Fibroblast of the aortic adventitia (primary cell): Measurements from ENCODE around the gene SLC6A6. TPM values are rescaled to one million over a fixed set of nuclear protein-coding genes. Genes with fewer than 3 reads are reported as not detected.

Source experiments
- DNase-seq: peaks from one replicate; pipeline ENCODE4 v3.0.0-alpha.2; 2010; ENCODE audit warnings: low read depth
- H3K4me3 ChIP-seq: 2 replicates; pipeline ENCODE4 v1.5.1; 2011; ENCODE audit warnings: low read depth, mild to moderate bottlenecking, control low read depth, low read length, moderate library complexity
- total RNA-seq: library from RNA; depleted of rRNA; stranded (reverse); fragments of >200 nt; gene quantifications from 2 replicates; pipeline ENCODE4 v1.2.3, GENCODE V29; 2012; ENCODE audit warnings: low replicate concordance
- TF ChIP-seq, protein P1 (sequence below): IDR thresholded peaks from 2 replicates; pipeline ENCODE4 v1.5.1; 2011; ENCODE audit warnings: mild to moderate bottlenecking, low read length, control low read depth, inconsistent platforms; ENCODE audit not compliant: insufficient read depth

Gene SLC6A6
- total RNA-seq, 1 donor: 31.4 TPM

DNA sequence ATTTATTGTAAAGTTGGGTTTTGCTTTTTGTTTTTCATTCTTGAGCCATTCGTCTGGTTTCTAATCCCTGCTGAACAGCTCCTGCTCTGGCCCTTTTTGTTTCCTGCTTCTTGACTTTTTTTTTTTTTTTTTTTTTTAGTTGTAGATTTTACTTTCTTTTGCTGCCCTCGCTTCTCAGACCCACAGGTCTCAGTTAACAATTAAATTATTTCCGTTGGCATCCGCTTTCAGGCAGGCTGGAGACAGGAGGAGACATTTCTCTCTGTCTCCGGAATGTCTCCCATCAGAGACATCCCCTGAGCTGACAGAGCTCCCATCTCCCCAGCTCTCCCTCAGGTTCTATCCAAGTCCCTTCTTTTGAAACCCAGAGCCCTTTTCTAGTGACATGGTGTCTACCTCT lies 68.6 kb downstream of the SLC6A6 start:
- no peak overlapping the region for H3K4me3 ChIP-seq
- TF ChIP-seq, protein P1, sequence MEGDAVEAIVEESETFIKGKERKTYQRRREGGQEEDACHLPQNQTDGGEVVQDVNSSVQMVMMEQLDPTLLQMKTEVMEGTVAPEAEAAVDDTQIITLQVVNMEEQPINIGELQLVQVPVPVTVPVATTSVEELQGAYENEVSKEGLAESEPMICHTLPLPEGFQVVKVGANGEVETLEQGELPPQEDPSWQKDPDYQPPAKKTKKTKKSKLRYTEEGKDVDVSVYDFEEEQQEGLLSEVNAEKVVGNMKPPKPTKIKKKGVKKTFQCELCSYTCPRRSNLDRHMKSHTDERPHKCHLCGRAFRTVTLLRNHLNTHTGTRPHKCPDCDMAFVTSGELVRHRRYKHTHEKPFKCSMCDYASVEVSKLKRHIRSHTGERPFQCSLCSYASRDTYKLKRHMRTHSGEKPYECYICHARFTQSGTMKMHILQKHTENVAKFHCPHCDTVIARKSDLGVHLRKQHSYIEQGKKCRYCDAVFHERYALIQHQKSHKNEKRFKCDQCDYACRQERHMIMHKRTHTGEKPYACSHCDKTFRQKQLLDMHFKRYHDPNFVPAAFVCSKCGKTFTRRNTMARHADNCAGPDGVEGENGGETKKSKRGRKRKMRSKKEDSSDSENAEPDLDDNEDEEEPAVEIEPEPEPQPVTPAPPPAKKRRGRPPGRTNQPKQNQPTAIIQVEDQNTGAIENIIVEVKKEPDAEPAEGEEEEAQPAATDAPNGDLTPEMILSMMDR: no peak
- no peak for DNase-seq

DNA sequence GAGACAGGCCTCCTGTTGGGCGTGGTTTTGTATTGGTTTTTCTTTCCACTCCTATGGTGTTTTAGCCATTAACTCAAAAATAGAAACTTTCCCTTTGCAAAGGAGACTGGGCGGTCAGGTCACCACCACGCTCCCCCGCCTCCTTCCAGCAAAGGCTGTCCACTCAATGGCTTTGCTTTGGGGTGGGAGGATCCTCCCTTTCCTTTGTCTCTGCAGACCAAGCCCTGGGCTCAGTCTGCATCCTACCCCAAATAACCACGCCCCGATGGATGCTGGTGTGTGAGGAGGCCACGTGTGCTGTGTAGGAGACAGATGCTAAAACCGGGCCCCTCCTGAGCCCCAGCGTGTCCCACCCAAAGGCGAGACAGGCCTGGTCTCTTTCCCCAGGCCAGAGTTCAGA lies 69.3 kb downstream of the SLC6A6 start:
- no peak for DNase-seq
- no peak overlapping the region for H3K4me3 ChIP-seq
- TF ChIP-seq, protein P1: no peak

DNA sequence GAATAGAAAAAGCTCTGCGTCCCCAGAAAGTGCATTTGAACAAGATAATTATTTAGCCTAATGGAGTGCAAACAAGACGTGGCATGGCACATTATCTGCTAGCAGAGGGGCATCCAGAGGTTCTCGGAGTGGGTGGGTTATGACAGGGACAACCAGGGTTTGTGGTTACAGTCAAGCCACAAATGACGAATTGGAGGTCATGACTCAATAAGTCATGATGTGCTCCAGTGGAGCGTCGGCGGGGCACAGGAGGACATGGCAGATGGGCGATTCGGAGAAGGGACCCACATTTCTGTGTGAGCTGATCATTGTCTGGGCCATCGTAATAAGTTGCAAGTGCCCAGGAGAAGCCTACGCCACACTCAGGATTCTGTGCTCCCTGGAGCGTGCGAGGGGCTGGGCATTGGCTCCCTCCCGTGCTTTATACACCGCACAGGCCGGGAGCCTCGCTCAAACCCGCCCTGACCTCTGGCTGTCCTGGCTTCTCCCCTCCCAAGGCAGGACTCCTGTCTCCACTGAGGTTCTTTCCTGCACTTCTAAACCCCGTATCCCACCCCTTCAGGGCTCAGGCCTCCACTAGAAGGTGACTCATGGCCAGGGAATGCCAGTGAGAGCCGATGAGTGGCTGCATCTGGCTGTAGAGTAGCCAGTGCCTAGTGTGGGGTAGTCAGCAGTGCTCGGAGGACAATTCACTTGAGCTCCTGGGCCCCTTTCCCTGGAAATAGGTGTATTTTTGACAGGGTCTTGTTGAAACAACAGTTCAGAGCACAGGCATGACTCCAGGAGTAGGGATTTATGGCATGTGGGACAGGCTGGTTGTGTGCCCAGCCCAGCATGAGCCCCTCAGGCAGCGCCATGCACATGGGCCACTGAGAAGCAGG lies 70.3 kb downstream of the SLC6A6 start:
- peak; percentile 86 for DNase-seq
- no peak overlapping the region for H3K4me3 ChIP-seq
- TF ChIP-seq, protein P1: no peak

DNA sequence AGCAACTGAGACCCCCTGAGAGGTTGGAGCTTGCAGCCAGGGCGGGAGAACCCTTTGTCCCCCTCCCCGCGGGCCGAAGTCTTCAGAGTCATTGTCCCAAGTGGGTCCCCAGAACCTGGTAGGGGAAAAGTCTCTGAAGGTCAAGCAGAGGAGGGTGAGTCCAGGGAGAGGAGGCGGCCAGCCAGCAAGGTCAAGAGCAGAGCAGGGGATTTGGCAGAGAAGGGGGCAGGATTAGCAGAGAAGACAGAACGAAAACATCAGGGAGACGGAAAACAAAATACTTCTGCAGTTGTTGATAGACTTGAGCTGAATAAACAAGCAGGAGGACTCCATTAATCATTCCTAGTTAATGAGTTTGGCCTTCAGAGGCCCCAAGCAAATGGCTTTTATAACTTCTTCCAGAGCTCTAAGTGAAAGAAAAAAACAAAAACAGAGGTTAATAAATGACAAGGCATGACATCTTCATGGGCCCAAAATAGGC lies 71.0 kb downstream of the SLC6A6 start:
- DNase-seq: no peak
- H3K4me3 ChIP-seq: no peak overlapping the region
- TF ChIP-seq, protein P1: no peak

DNA sequence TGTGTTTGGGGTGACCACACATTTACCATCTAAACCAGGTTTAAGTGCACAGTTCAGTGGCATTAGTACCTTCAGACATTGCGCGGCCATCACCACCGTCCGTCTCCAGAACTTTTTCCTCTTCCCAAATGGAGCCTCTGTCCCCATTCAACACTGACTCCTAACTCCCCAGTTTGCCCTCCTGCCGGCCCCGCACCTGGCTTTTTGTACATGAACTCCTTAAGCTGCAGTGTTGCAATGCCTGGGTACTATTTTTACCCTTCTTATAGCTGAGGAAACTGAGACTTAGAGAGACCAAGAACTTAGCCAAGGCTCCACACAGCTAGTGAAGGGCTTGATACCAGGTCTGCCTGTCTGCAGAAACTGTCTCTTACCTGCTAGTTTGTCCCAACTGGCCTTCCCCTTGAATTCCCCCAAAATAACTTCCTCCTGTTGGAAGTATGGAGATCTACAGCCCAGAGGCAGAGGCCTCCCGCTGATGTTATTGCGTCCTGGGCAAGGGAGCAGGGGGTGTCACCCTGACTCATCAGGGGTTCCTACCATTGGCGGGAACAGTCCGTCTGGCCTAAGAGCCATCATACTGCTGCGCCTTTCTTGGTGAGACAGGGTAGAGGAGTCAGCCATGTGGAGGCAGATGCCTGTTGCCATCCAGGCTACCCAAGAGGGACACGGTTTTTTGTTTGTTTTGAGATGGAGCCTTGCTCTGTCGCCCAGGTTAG lies 72.1 kb downstream of the SLC6A6 start:
- TF ChIP-seq, protein P1: no peak
- DNase-seq: no peak
- H3K4me3 ChIP-seq: no peak overlapping the region

DNA sequence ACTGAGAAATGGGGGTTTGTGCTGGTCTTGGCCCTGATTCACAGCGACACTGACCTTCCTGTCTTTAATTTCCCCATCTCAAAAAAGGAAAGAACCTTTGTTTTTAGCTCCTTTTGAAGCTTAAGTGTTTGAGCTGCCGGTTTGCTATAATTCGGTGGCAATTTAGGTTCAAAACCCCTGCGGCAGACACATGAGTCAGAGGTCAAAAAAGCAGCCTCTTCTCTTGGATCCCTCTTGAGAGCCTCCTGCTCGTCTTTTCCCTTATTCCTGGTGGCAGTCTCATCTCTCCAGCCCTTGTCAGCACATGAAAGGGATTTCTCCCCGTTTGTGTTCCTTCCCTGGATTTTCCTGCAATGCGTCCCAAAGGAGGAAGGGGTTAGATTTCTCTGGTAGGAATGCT lies 73.2 kb downstream of the SLC6A6 start:
- TF ChIP-seq, protein P1: no peak
- no peak overlapping the region for H3K4me3 ChIP-seq
- no peak for DNase-seq
